Left colon (tissue), 2 donors: ENCODE results near the gene SIX2. TPM values are rescaled to one million over a fixed set of nuclear protein-coding genes. Genes with fewer than 3 reads are reported as not detected.

ENCODE experiments used
- total RNA-seq, 2 donors: library from RNA; stranded (reverse); fragmentation: NEBNext Ultra II Directional; extraction: Animal tissue kit (Norgen Biotek cat#: 25700); gene quantifications; one replicate each; pipeline ENCODE4 v1.2.1, GENCODE V29; 2021
- donor health status: DM: no; HTN: no; CAD: no.
- donor health status: DM: yes; HTN: yes; CAD: no.

Gene SIX2
- total RNA-seq, 2 donors from 2014 or later = not detected

Other genes starting within 250 kb of the SIX2 start
- gene SIX3, start 67.8 kb downstream of the SIX2 start, total RNA-seq = not detected